ENCODE results near the gene RPEL1. TPM values are rescaled to one million over a fixed set of nuclear protein-coding genes. Genes with fewer than 3 reads are reported as not detected.

Gene RPEL1
- polyA plus RNA-seq, 2 of the 4 experiments (the other 2 are of a cell fraction), result 0.12 to 0.13 TPM

- TF ChIP-seq, protein P1, sequence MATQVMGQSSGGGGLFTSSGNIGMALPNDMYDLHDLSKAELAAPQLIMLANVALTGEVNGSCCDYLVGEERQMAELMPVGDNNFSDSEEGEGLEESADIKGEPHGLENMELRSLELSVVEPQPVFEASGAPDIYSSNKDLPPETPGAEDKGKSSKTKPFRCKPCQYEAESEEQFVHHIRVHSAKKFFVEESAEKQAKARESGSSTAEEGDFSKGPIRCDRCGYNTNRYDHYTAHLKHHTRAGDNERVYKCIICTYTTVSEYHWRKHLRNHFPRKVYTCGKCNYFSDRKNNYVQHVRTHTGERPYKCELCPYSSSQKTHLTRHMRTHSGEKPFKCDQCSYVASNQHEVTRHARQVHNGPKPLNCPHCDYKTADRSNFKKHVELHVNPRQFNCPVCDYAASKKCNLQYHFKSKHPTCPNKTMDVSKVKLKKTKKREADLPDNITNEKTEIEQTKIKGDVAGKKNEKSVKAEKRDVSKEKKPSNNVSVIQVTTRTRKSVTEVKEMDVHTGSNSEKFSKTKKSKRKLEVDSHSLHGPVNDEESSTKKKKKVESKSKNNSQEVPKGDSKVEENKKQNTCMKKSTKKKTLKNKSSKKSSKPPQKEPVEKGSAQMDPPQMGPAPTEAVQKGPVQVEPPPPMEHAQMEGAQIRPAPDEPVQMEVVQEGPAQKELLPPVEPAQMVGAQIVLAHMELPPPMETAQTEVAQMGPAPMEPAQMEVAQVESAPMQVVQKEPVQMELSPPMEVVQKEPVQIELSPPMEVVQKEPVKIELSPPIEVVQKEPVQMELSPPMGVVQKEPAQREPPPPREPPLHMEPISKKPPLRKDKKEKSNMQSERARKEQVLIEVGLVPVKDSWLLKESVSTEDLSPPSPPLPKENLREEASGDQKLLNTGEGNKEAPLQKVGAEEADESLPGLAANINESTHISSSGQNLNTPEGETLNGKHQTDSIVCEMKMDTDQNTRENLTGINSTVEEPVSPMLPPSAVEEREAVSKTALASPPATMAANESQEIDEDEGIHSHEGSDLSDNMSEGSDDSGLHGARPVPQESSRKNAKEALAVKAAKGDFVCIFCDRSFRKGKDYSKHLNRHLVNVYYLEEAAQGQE (IDR thresholded peaks at IDR 0.05), result no peak
- TF ChIP-seq ZFP36 (IDR thresholded peaks at IDR 0.05; ENCODE audit: borderline replicate concordance, partially characterized antibody), result no peak
- TF ChIP-seq, protein P2, sequence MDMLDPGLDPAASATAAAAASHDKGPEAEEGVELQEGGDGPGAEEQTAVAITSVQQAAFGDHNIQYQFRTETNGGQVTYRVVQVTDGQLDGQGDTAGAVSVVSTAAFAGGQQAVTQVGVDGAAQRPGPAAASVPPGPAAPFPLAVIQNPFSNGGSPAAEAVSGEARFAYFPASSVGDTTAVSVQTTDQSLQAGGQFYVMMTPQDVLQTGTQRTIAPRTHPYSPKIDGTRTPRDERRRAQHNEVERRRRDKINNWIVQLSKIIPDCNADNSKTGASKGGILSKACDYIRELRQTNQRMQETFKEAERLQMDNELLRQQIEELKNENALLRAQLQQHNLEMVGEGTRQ (IDR thresholded peaks at IDR 0.05), result no peak
- TF ChIP-seq CHD4 (IDR thresholded peaks at IDR 0.05; ENCODE audit: borderline replicate concordance), result no peak
- no peak for TF ChIP-seq SREBF2 (IDR thresholded peaks at IDR 0.05)
- no peak for TF ChIP-seq PHF8 (IDR thresholded peaks at IDR 0.05; ENCODE audit: borderline replicate concordance, low read depth)
- TF ChIP-seq MAX (IDR thresholded peaks at IDR 0.05), result peak; percentile 78
- TF ChIP-seq, protein P3, sequence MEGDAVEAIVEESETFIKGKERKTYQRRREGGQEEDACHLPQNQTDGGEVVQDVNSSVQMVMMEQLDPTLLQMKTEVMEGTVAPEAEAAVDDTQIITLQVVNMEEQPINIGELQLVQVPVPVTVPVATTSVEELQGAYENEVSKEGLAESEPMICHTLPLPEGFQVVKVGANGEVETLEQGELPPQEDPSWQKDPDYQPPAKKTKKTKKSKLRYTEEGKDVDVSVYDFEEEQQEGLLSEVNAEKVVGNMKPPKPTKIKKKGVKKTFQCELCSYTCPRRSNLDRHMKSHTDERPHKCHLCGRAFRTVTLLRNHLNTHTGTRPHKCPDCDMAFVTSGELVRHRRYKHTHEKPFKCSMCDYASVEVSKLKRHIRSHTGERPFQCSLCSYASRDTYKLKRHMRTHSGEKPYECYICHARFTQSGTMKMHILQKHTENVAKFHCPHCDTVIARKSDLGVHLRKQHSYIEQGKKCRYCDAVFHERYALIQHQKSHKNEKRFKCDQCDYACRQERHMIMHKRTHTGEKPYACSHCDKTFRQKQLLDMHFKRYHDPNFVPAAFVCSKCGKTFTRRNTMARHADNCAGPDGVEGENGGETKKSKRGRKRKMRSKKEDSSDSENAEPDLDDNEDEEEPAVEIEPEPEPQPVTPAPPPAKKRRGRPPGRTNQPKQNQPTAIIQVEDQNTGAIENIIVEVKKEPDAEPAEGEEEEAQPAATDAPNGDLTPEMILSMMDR (IDR thresholded peaks at IDR 0.05), result no peak
- no peak for TF ChIP-seq EHMT2 (IDR thresholded peaks at IDR 0.05; ENCODE audit: low read depth)
- TF ChIP-seq HES2 (IDR thresholded peaks at IDR 0.05), result 0 out of 2 replicates have a peak, but pooled peaks have one; percentile 55
- peak; percentile 61; the same call in 1 of the 2 replicates for TF ChIP-seq FOSL2 (IDR thresholded peaks at IDR 0.05)
- TF ChIP-seq FOSL2 (CRISPR knock-in tag; IDR thresholded peaks at IDR 0.05), result peak; percentile 90
- TF ChIP-seq FOXS1 (CRISPR knock-in tag; IDR thresholded peaks at IDR 0.05), result no peak
- TF ChIP-seq SMC3 (IDR thresholded peaks at IDR 0.05), result peak; percentile 38; the same call in 2 of the 3 replicates
- TF ChIP-seq RARB (CRISPR knock-in tag; IDR thresholded peaks at IDR 0.05), result no peak
- TF ChIP-seq BHLHE40 (IDR thresholded peaks at IDR 0.05; ENCODE audit: low read depth, low read length), result no peak
Measured at GRCh38 chr10:103231047-103231551, 14.6 kb upstream of the RPEL1 start (continued).

DNA sequence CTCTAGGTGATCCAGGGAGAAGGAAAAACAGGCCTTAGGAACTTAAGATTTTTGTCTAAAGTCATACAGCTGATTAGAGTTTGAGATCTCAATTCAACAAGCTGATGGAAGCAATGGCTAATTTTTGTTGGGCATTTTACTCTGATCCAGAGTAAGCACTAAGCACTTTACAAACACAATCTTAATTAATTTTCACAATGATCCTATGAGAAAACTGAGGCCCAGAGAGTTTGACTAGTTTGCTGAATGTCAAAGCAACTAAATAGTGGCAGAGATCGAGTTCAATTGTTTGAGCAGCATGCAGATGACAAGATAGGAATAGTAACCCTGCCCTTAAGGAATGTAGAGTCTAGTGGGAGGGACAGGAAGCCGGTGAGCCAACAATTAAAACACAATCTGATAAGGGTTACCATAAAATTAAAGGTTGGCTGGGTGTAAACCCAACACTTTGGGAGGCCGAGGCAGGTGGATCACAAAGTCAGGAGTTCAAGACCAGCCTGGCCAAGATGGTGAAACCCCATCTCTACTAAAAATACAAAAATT, 13.5 kb upstream of the RPEL1 start:
- Histone ChIP-seq H3K9me3 (no peaks in the 10 kb centered on the region), H3K4me2 (peak overlapping the region; percentile 65), H3K4me1 (peaks cover 70% of the 10 kb centered on the region), H3K27ac (peak overlapping the region; percentile 93 to 96), H3K4me3 (no peak overlapping the region)
- ChIA-PET POLR2A (interaction anchor here (1.4 to 3.4 kb wide), 5 partner anchors 9 to 77 kb away, joined by 3 to 60 read pairs (median 9); partner anchors contain the start of genes INA and NT5C2), CTCF (interaction anchor here (1.0 to 3.8 kb wide), 9 partner anchors 9 to 65 kb away, joined by 3 to 29 read pairs (median 3); partner anchors contain the start of gene NT5C2)
- WGBS (ENCODE audit: missing lambda C conversion rate), result 5% methylated on average over 3 of the region's 3 CpGs
- ATAC-seq (no peak), FAIRE-seq (peak; percentile 13), DNase-seq (ENCODE audit: low read depth in 1 of 2, low spot score in 1 of 2) (peak in 1 of 2 experiments; percentile 70)
- TF ChIP-seq CHD4 (IDR thresholded peaks at IDR 0.05; ENCODE audit: borderline replicate concordance) (no peak), ZNF302 (CRISPR knock-in tag; IDR thresholded peaks at IDR 0.05) (peak; percentile 13; the same call in 1 of the 2 replicates), CEBPB (IDR thresholded peaks at IDR 0.05) (0 out of 4 replicates have a peak, but pooled peaks of 1 of the 2 experiments have one; percentile 21), EHF (CRISPR knock-in tag; IDR thresholded peaks at IDR 0.05) (no peak), JUNB (IDR thresholded peaks at IDR 0.05) (no peak), POLR2A (IDR thresholded peaks at IDR 0.05; ENCODE audit: low read length) (no peak), GATA3 (IDR thresholded peaks at IDR 0.05; ENCODE audit: borderline replicate concordance) (peak; percentile 84), RARB (CRISPR knock-in tag; IDR thresholded peaks at IDR 0.05) (no peak)
